Measurements from ENCODE around the gene EFNA4. TPM values are rescaled to one million over a fixed set of nuclear protein-coding genes. Genes with fewer than 3 reads are reported as not detected.

EFNA4 gene
- total RNA-seq, 1 donor from 2014 or later = 1.7 TPM

DNA sequence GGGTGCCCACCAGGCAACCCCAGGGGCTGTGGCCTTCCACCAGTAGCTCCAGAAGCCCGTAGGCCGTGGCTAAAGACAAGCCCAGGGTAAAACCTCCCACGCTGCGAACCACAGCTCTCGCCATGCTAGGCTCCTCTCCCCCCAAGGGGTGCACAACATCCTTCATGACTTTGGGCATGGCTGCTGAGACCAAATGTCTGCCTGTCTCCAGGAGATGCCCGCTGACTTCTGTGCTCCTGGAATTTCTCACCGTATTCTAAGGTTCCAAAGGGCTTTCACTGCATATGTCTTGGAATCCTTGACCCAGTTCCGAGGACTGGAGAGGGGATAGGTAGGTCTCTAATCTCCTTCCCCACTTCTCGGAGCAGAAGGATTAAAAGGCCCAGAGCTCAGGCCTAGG is 30.0 kb upstream of the EFNA4 start, which contains the start of the genes DCST1 and DCST2:
Gene DCST1 (plus strand): TSS at position 301 of the 400 bp plus-strand sequence. CDS start 213 bp downstream, outside the sequence.
Gene DCST2 (minus strand): TSS at position 258 of the 400 bp plus-strand sequence. CDS start 80 bp downstream, at position 178.
- TF ChIP-seq, protein P1, sequence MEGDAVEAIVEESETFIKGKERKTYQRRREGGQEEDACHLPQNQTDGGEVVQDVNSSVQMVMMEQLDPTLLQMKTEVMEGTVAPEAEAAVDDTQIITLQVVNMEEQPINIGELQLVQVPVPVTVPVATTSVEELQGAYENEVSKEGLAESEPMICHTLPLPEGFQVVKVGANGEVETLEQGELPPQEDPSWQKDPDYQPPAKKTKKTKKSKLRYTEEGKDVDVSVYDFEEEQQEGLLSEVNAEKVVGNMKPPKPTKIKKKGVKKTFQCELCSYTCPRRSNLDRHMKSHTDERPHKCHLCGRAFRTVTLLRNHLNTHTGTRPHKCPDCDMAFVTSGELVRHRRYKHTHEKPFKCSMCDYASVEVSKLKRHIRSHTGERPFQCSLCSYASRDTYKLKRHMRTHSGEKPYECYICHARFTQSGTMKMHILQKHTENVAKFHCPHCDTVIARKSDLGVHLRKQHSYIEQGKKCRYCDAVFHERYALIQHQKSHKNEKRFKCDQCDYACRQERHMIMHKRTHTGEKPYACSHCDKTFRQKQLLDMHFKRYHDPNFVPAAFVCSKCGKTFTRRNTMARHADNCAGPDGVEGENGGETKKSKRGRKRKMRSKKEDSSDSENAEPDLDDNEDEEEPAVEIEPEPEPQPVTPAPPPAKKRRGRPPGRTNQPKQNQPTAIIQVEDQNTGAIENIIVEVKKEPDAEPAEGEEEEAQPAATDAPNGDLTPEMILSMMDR (IDR thresholded peaks at IDR 0.05; ENCODE audit: borderline replicate concordance) = no peak
- Histone ChIP-seq H3K36me3 (no peaks in the 10 kb centered on the region), H3K27ac (replicated peaks) (no peak within 1 kb of the TSS), H3K9me3 (replicated peaks) (no peaks in the 10 kb centered on the region), H3K4me3 (no peak within 1 kb of the TSS), H3K27me3 (ENCODE audit: low read depth) (no peaks in the 10 kb centered on the region), H3K4me1 (peaks cover 5% of the 10 kb centered on the region)
- DNase-seq = no peak
- intact Hi-C loops (cut with micrococcal nuclease) = no loop called here

DNA sequence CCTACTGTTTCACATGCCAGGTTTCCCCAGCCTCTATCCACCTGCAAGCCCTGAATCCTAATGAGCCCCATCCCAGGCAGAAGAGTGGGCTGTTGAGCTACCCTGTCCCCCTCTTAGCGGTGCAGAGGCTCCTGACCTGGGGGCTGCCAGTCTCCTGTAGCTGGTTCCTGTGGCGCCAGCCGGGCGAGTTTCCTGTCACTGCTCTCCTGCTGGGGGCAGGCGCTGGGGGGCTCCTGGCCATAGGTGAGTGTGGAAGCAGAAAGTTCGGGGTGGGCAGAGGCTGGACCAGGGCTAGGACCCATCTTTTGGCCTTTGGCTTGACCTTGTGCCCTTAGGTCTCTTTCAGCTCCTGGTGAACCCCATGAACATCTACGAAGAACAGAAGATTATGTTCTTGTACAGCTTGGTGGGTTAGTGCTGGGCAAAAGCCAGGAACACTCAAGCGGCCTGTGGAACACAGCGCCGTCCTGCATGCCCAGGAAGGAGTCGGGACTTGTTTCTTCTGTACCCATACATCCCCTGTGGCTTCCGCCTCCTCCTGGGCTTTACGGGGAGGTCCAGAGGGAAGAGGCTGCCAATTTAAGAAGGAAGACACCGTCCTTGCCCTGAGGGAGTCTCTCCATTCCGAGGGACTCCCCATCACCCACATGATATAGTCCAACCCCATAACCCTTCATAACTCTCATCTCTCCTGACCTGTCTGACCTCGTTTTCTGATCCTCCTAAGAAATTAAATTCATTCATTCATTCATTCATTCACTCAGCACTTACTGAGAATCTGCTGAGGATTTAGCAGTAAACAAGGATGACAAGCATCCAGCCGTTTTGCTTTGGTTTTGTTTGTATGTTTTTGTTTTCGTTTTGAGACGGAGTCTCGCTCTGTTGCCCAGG is 29.0 kb upstream of the EFNA4 start:
- H3K27ac ChIP-seq (replicated peaks) = no peak overlapping the region
- intact Hi-C loops (cut with micrococcal nuclease) = no loop called here
- H3K4me1 ChIP-seq = peaks cover 12% of the 10 kb centered on the region

DNA sequence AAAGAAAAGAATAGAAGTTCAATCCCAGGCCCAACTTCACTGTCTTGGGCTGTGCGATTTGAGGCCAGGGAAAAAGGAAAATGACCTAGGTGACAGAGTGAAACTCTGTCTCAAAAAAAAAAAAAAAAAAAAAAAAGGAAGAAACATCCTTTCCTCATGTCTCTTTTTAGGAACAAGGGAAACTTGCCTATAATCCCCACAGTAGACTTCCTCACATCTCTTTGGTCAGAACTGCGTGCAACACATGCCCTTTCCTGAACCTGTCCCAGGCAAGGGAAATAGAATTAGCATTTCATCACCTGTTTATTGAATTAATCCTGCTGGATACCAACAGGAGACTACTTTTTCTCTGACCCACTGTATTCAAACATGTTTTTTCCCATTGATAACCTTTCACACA is 27.6 kb upstream of the EFNA4 start:
- Histone ChIP-seq H3K27ac (replicated peaks) (no peak overlapping the region), H3K9me3 (replicated peaks) (no peaks in the 10 kb centered on the region), H3K27me3 (ENCODE audit: low read depth) (no peaks in the 10 kb centered on the region), H3K36me3 (no peaks in the 10 kb centered on the region), H3K4me1 (peaks cover 12% of the 10 kb centered on the region), H3K4me3 (no peak overlapping the region)
- TF ChIP-seq, protein P1 (IDR thresholded peaks at IDR 0.05; ENCODE audit: borderline replicate concordance) = no peak
- intact Hi-C loops (cut with micrococcal nuclease) = no loop called here
- no peak for DNase-seq

More for the DNA sequence above, 29.0 kb upstream of the EFNA4 start:
- Histone ChIP-seq H3K4me3 (no peak overlapping the region), H3K36me3 (no peaks in the 10 kb centered on the region), H3K27me3 (ENCODE audit: low read depth) (no peaks in the 10 kb centered on the region), H3K9me3 (replicated peaks) (no peaks in the 10 kb centered on the region)
- TF ChIP-seq, protein P1 (IDR thresholded peaks at IDR 0.05; ENCODE audit: borderline replicate concordance) = no peak
- no peak for DNase-seq

DNA sequence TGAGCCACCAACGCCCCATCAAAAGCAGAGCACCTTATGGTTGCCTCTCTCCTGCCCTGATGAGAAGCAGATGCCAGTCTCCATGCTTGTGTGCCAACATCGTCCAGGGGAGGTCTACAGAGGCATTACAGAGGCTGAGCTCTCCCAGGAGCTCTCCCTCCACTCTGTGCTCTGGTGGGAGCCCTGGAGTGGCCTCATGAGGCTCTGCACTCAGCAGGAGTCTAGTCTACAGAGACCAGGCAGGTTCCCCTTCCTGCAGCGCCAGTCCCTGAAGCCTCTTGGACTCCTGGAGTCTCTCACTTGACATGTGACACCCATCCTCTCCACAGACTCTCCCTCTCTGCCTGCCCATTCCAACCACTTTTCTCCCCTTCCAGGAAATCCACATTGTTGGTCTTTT is 26.5 kb upstream of the EFNA4 start:
- no peaks in the 10 kb centered on the region for H3K9me3 ChIP-seq (replicated peaks)
- no peaks in the 10 kb centered on the region for H3K27me3 ChIP-seq (ENCODE audit: low read depth)
- H3K27ac ChIP-seq (replicated peaks) = no peak overlapping the region
- no peaks in the 10 kb centered on the region for H3K36me3 ChIP-seq
- no peak overlapping the region for H3K4me3 ChIP-seq
- TF ChIP-seq, protein P1 (IDR thresholded peaks at IDR 0.05; ENCODE audit: borderline replicate concordance) = no peak
- DNase-seq = no peak
- intact Hi-C loops (cut with micrococcal nuclease) = no loop called here
- H3K4me1 ChIP-seq = peaks cover 12% of the 10 kb centered on the region

DNA sequence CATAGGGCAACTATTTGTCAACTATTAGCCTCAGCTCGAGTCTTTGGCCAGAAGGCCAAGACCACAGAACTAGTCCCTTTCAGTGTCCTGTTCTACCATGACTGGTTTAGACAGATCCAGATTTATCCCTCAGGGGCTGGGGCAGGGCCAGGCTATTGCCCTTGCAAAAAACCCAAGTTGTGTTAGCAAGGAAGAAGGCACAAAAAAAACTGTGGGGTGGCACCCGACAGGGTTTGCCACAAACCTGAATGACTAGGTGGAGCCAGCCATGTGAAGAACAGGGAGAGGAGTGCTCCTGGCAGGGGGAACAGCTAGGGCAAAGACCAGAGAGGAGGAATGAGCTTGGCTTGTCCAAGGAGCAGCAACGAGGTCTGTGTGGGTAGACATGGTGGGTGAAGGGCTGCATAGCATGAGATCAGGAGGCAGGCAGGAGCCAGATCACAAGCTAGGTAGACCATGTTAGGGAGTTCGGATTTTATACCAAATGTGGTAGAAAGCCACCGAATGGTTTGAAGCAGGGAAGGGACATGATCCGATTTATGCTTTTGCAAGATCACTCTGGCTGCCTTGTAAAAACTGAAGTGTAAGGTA is 25.6 kb upstream of the EFNA4 start:
- TF ChIP-seq, protein P1 (IDR thresholded peaks at IDR 0.05; ENCODE audit: borderline replicate concordance) = no peak
- no peaks in the 10 kb centered on the region for H3K27me3 ChIP-seq (ENCODE audit: low read depth)
- H3K9me3 ChIP-seq (replicated peaks) = no peaks in the 10 kb centered on the region
- H3K27ac ChIP-seq (replicated peaks) = no peak overlapping the region
- no peaks in the 10 kb centered on the region for H3K36me3 ChIP-seq
- no peak for DNase-seq
- peaks cover 12% of the 10 kb centered on the region for H3K4me1 ChIP-seq
- intact Hi-C loops (cut with micrococcal nuclease) = no loop called here
- no peak overlapping the region for H3K4me3 ChIP-seq

Data from left ventricle myocardium inferior (tissue), 1 donor.